ENCODE results near the gene ARID1B. TPM values are rescaled to one million over a fixed set of nuclear protein-coding genes. Genes with fewer than 3 reads are reported as not detected.

Gene ARID1B
- total and polyA plus RNA-seq, 8 donors: 67.6 to 102 (median 99.0) TPM

GRCh38 chr6:157069585-157069984, 292.4 kb downstream of the ARID1B start:
- H3K4me1 ChIP-seq: peaks cover 3 to 25% of the 10 kb centered on the region in 2 donors
- H3K27ac ChIP-seq: no peak overlapping the region
- no peaks in the 10 kb centered on the region for H3K36me3 ChIP-seq
- intact Hi-C loops (cut with DNase I): no loop called here
- H3K9me3 ChIP-seq: no peaks in the 10 kb centered on the region
- TF ChIP-seq CTCF (IDR thresholded peaks at IDR 0.05): no peak
- no peak overlapping the region for H3K4me3 ChIP-seq
- DNase-seq (no peak), ATAC-seq (peak; percentile 22)
- H3K27me3 ChIP-seq: no peaks in the 10 kb centered on the region

GRCh38 chr6:157070403-157071107, 293.4 kb downstream of the ARID1B start:
- Histone ChIP-seq H3K4me3 (no peak overlapping the region), H3K36me3 (no peaks in the 10 kb centered on the region), H3K27ac (no peak overlapping the region), H3K9me3 (no peaks in the 10 kb centered on the region), H3K4me1 (peaks cover 10 to 25% of the 10 kb centered on the region in 2 donors), H3K27me3 (no peaks in the 10 kb centered on the region)
- intact Hi-C loops (cut with DNase I): no loop called here
- DNase-seq (no peak), ATAC-seq (no peak)
- TF ChIP-seq CTCF (IDR thresholded peaks at IDR 0.05): no peak

GRCh38 chr6:157072128-157072527, 294.9 kb downstream of the ARID1B start:
- DNase-seq: no peak
- Histone ChIP-seq H3K27me3 (no peaks in the 10 kb centered on the region), H3K27ac (no peak overlapping the region), H3K4me1 (peaks cover 22 to 23% of the 10 kb centered on the region in 2 donors), H3K4me3 (no peak overlapping the region), H3K36me3 (no peaks in the 10 kb centered on the region), H3K9me3 (no peaks in the 10 kb centered on the region)
- no peak for ATAC-seq
- no peak for TF ChIP-seq CTCF (IDR thresholded peaks at IDR 0.05)
- intact Hi-C loops (cut with DNase I): no loop called here

GRCh38 chr6:157073596-157073995, 296.4 kb downstream of the ARID1B start:
- H3K4me3 ChIP-seq: no peak overlapping the region
- no peaks in the 10 kb centered on the region for H3K36me3 ChIP-seq
- intact Hi-C loops (cut with DNase I): no loop called here
- H3K9me3 ChIP-seq: no peaks in the 10 kb centered on the region
- DNase-seq (no peak), ATAC-seq (no peak)
- H3K4me1 ChIP-seq: peaks cover 19 to 21% of the 10 kb centered on the region in 2 donors
- TF ChIP-seq CTCF (IDR thresholded peaks at IDR 0.05): no peak
- no peaks in the 10 kb centered on the region for H3K27me3 ChIP-seq
- H3K27ac ChIP-seq: no peak overlapping the region

GRCh38 chr6:157074969-157075368, 297.8 kb downstream of the ARID1B start:
- H3K4me3 ChIP-seq: no peak overlapping the region
- no peak for TF ChIP-seq CTCF (IDR thresholded peaks at IDR 0.05)
- peaks cover 15 to 19% of the 10 kb centered on the region in 2 donors for H3K4me1 ChIP-seq
- H3K36me3 ChIP-seq: no peaks in the 10 kb centered on the region
- intact Hi-C loops (cut with DNase I): no loop called here
- no peaks in the 10 kb centered on the region for H3K9me3 ChIP-seq
- peak; percentile 33 for ATAC-seq
- no peak overlapping the region for H3K27ac ChIP-seq
- no peak for DNase-seq
- H3K27me3 ChIP-seq: no peaks in the 10 kb centered on the region
